NCI-H69 (cell line): ENCODE measurements around the gene IPO13.

Experiments
- DNase-seq: peaks from one replicate; lab custom pipeline; 2025; lab: John Stamatoyannopoulos, UW

Gene IPO13

GRCh38 chr1:44012941-44013609 lies 66.3 kb downstream of the IPO13 start:
- no peak for DNase-seq

- no peak for DNase-seq
Measured at GRCh38 chr1:44013949-44014348, 67.2 kb downstream of the IPO13 start.

- no peak for DNase-seq
Measured at GRCh38 chr1:44014365-44015104, 67.8 kb downstream of the IPO13 start.

- no peak for DNase-seq
Measured at GRCh38 chr1:44015206-44015605, 68.5 kb downstream of the IPO13 start.

GRCh38 chr1:44016041-44016889 lies 69.5 kb downstream of the IPO13 start:
- DNase-seq, result no peak

GRCh38 chr1:44016890-44017400 lies 70.2 kb downstream of the IPO13 start:
- no peak for DNase-seq
